Muscle of arm (tissue), 12 donors: ENCODE results near the gene UNC5C. TPM values are rescaled to one million over a fixed set of nuclear protein-coding genes. Genes with fewer than 3 reads are reported as not detected.
A peak's percentile ranks its signal among the peaks of the same experiment; 100 is the strongest.

Experiments
- DNase-seq: peaks from one replicate; pipeline ENCODE4 v3.0.0-alpha.2; 2013
- polyA plus RNA-seq, 12 donors: library from polyadenylated mRNA; unstranded; fragments of 120-200 nt; gene quantifications; one replicate each; pipeline ENCODE4 v1.2.1, GENCODE V29; 2013; ENCODE audit not compliant: insufficient read length in 12 of 12

UNC5C gene
- polyA plus RNA-seq, 12 donors, result 0.53 to 1.4 (median 0.84) TPM; not detected in 1

DNA sequence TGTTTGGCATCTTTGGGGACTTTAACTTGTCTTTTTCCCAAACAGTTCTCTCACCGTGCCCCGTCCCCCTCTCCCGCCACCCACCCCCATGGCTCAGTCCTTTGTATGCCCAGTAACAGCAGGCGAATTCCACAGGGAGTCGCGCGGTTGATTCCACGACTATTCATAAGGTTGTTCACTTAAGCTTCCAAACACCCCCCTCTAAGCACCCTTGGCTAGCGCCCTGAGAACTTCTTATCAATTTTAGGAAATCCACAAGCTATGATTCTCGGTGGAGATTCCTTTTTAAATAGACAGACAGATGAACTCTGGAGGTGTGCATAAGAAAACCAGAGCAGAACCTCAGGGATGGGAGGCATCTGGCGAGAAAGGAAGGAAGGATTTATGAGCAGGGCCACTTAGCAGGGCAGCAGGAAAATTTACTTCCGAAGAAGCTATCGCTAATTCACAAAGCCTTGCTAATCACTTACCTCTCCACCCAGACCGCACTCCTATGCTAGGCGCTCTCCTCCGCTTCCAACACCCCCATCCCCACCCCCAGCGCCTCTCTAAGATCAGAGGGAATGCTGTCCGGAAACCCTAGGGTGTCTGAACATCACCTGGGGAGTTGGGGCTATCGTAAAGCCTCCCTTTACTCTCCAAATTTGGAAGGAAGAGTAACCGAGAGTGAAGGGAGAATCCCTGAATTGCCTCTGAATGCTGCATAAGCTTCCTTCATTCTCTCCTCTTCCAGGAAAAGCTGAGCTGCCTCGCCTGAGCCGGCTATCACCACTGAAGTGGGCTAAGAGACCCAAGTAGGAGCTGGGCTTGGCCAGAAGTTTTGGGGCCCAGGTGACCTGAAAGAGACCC is 1.7 kb downstream of the UNC5C start:
- peak; percentile 7 for DNase-seq

DNA sequence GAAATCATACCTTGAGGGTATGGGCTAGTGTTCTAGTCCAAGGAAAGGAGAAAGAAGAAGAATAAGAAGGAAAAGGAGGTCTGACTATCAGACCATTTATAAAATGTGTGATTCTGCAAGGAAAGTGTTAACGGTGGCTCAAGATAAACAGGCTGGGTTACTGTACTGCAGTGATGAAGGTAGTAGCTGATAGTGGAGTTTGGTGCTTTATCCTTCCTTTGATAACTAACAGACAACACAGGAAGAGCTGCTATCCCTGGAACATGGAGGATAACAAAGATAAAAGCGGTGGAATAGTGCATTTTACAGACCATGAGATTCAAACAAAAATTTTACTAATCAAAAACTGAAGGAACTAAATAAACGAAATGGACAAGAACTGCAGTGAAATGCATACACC is 2.6 kb downstream of the UNC5C start:
- no peak for DNase-seq

DNA sequence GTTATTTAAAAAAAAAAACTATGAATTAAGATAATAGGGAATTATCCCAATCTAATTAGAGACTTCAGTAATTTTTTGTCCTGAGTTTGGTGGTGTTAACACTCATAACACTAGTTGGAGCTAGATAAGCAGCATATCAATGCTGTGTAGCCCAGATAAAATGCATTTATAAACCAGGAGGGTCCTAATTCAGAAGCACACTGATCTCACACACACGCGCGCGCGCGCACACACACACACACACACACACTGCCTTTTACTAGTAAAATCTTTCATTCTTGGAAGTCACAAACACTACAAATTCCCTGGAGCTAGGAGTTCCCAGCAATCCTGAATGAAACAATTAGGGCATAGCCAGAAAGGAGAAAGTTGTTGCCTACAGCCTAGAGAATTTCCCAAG is 3.2 kb downstream of the UNC5C start:
- no peak for DNase-seq

DNA sequence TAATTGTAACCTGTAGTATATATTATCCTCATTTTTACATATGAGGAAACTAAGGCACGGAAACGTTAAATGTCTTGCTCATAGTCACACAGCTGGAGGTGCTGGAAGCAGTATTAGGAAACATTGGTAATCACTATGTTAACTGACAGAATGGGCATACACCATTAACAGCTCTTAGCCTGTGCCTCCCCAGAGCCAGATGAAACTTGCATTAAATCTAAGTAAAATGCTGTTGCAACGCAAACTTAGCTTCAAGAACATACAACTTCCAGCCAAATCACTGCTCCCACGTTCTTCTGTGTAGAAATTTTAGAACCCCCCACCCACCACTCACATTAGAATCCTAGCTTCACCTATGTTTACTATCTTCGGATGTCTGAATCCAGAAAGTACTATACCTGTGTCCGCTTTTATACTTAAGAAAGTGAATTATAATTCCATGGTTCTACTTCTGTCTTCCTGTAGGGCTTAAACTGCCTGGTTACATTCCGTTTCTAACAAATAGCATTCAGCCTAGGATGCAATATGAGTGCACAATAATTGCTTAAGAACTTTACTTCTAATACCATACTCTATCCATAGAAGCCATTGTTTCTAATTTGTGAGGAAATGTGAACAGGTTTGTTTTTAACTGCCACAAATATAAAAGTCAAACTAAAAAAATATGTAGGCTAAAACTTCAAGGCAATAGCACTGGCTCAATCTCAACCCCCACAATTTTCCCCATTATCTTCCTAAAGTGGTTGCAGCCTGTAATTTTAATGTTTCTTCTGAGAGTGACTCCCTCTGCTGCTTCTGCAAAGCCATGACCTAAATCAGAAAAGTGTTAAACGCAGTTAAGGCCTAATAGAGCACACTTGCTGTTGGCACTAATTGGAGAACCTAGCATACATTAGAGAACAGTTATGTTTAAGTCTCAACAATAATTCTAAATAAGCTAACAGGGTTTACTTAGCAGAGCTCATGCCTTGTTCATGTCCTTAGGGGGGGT is 4.4 kb downstream of the UNC5C start:
- no peak for DNase-seq

DNA sequence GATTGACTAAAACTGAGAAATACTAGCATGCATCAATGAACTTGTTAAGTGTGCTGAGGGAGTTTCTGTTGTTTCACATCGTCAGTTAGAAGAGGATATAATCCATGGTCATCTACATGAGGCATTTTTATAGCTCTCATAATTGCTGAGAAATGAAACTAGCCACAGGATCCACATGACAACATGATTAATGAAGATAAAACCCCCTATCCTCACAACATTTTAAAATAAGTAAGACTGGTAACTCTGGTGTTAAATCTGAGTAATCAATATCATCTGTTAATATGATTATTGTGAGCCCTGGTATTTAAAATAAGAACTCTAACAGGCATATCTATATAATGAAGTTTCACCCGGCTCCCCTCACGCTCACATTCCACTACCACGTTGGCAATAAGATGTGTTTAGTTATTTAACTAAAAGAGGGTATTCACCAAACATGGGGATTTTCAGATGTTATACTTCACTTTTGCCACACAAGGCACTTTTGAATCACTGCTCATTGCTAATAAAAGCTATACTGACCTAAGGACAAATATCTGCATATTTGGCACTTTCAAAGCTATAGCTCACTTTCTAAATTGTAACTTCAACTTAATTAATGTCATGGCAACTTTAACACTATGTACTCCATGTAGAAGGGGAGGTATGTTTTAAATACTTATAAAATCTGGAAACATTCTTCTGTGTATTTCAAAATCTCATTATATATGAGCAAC is 6.7 kb downstream of the UNC5C start:
- no peak for DNase-seq

DNA sequence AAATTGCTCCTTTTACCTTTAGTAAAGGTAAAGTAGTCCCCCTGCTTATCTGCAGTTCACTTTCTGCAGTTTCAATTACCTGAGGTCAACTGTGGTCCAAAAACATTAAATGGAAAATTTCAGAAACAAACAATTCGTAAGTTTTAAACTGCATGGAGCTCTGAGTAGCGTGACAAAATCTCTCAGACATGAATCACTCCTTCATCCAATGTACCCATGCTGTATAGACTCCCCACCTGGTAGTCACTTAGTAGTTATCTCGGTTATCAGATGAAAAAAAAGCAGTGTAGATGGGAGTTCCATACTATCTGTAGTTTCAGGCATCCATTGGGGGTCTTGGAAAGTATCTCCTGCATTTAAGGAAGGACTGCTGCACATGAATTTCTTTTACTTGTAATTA is 7.7 kb downstream of the UNC5C start:
- DNase-seq, result no peak

DNA sequence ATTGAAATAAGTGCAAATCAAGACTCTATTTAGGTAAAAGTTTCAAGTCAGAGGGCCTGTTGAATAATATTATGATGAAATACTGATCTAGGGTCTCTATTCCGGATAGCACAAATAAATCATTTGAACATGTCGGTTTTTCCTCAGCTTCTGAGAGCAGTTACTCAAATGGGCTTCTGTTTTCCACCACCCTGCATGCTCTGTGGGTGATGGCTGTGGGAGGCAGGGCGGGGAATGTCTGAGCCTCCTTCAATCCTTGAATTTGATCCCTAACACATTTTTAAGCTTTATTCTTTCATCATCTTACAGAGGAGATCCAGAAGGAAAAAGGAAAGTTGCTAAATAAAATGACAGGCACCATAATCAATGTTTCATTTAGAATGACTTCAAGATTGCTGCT is 8.5 kb downstream of the UNC5C start:
- DNase-seq, result no peak

DNA sequence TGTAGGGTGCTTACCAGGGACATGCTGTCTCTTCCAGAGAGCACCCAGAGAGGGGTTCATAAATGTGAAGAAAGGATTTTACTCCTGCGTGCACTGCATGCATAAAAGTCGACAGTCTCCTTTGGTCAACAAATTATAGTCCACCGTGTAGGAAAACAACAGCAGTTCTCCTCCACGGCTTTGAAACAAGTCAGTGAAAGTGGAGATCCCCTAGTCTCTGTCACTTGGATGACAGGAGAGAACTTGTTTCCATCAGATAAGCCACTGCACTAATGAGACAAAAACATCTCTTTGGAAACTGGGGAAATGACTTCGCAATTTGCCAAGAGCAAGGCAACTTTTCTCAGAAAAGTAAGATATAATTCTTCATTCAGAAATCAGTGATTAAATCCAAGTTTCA is 9.7 kb downstream of the UNC5C start:
- DNase-seq, result no peak

DNA sequence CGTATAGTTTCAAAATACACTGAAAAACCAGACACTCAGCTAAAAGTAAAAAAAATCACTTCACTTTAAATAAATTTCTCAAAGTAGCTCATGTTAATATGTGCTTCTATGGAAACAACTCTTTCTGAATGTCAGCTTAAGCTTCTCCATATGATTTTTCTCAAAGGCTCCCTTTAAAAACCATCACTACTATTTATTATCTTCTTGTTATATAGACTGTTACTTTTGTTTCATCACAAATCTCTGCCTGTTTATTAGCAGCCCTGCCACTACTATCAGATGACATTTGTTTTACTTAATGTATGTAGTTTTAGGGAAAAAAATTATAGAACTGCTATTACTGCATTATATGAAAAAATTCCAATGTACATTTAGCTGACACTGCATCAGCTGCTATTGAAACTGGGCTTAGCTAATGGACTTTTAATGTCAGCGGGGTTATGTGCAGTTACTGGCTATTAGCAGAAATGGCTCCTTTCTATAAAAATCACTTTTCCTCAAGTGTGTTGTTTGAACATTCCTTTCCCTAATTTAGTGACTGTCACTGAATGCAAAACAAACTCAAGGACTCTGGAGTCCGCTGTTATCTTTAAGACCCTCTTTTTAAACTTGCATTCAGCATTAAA is 10.8 kb downstream of the UNC5C start:
- no peak for DNase-seq

DNA sequence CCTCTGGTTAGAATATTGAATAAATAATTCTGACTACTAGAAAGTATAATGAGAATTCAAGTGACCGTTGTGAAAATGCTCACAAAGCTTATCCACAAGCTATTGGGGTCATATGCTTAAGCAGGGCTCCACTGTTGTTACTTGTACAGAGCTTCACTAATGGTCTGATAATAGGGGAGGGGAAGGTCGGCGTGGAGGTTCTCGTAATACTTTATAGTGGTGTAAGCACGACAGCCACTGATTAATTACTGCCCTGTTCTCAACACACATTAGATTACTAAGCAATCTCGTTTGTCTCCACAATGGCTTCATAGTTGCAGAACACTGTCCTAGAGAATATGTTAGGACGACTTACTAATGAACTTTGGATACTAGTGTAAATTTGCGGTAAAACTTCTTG is 11.6 kb downstream of the UNC5C start:
- DNase-seq, result no peak

DNA sequence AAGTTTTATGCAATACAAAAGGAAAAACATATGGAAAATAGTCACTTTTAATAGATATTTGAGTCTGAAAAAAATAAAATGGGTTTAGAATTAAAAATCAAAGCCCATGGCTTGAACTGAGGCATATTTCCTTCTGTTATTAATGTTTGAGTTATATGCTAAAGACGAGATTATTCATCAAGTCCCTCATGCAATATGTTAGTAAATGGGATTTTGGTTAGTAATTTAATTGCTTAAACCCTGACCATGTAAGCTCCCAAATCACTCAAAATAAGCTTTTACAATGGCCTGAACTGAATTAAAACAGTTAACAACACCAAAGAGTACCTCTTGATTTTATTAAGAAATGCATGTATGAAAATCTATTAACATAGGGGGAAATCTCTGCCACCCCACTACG is 12.1 kb downstream of the UNC5C start:
- DNase-seq, result no peak

DNA sequence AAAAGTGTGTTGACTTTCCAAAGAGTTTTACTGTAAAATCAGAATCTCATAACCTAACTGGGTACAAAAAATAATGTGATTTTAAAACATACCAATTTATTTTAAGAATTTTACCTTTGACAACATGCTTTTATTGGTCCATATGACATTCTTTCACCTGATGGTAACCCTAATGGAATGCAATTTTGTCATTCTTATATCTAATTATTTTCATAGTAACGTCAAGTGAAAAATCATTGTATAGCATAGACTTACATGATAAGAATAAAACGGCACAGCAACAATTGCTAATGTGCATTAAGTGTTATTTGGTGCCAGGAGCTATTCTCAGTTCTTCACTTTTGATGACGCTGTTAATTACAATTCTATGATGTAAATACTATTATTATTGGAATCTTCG is 13.6 kb downstream of the UNC5C start:
- DNase-seq, result no peak

DNA sequence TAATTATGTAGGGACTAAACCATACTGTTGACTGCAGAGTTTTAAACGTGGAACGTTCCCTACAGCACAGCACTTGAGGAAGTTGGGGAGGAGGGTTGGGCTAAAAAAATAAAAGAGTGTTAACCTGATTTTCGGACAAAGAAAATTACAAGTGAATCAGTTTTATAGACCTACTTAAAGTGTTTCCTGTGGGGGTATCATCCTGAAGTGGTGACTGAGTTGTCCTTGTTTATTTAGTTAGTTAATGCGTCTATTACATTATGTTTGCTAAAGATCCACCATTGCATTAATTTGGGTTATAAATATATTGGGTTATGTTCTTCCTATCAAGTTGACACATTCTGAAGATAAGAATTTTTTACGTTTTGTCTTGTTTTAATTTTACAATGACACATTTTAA is 14.7 kb downstream of the UNC5C start:
- DNase-seq, result no peak

DNA sequence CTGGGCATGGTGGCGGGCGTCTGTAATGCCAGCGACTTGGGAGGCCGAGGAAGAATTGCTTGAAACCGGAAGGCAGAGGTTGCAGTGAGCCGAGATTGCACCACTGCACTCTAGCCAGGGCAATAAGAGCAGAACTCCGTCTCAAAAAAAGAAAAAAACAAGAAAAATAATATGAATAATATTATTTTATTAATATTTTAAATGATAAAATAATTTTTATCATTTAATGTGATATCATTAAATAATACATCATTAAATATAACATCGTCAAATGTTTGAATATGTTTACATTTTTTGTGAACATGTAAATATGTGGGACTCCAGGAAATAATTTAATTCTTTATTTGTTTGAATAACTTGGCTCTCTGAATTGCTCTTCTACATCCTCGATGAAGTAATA is 15.5 kb downstream of the UNC5C start:
- no peak for DNase-seq

DNA sequence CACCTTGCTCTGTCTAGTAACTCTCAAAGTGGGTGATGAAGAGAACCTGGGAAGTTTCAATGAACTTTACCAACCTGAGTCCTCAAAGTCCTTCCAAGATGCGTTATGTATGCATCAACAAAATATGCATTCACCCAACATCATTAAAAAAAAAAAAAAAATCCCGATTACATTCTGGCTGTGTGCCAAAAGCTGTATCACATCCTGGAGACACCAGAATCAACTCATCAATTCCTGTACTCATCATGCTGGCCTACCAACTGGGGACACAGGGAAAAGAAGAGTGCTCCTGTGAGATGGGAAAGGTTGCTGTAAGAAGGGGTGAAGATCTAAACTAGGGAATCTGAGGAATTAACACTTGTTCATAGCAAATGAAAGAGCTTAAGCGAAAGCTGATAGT is 16.5 kb downstream of the UNC5C start:
- DNase-seq, result no peak

DNA sequence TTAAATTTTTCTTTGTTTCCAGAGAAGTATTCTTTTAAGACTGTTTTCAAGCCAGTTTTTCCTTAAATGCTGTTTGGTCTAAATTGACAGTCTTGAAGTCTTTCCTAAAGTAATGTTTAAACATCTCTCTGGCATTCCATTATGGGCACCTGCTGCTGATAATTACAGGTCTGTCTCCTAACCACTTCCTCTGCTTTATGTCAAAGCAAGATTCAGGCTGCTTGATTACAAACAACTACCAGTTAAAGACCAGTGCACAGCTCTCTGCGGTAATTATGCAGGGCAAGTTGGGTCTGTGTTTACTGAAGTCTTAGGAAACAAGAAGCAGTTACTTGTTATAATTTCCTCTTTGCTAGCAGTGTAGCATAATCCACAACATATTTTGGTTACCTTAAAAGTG is 17.6 kb downstream of the UNC5C start:
- DNase-seq, result no peak

DNA sequence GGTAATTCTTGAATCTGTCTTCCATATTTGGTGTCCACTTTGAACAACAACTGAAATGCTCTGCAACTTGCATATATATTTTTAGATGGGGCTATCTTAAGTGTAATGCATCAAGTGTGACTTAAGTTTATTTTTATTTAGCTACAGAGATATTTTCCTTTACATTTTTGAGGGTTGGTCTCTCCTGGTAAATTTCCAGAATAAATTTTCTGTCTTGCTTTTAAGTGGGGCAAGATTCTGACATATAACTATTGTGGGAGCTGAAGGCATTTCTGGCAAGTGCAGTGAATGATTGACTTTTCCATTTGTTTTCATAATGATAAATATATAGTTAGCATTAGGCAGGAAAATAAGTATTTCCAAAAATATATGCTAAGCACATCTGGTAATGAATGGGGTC is 18.8 kb downstream of the UNC5C start:
- DNase-seq, result no peak

DNA sequence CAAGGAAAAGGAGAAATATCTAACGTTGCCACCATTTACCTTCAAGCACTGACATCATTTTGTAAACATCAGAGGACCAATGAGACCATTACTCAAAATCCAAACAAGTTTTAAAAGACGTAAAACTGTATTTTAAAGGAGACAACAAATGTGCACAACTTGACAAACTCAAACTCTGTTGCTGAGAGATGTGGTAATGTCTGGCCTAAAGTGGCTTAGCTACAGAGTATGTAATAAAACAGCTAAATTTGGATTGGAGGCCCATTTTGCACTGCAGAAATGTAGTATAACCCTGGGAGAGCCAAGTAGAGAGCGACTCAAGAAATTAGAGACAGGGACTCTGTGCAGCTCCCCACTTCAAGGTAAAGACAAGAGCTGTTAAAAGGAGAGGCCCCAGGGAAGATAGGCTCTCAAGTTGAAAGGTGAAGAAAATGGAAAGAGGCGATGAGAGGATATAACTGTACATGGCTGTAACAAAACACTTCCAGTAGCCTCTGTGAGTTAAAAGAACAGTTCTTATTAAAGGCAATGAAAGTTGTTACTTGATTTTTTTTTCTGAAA is 20.3 kb downstream of the UNC5C start:
- DNase-seq, result no peak

DNA sequence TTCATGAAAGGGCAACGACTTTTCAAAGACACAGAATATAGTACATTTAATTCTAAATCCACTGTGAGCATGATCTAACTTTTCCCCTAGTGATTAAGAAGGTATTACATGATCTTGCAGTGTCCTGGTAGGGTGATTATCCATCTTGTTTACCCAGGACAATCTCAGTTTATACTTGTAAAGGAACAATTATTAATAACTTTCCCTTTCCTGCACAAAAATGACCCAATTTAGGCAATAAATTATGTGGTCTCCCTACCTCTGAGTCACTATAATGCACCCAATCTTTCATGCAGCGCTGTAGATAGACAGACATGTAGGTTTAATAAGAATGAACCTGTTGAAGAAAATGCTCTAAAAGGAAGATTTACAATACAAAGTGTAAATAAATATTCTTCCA is 22.7 kb downstream of the UNC5C start:
- no peak for DNase-seq

DNA sequence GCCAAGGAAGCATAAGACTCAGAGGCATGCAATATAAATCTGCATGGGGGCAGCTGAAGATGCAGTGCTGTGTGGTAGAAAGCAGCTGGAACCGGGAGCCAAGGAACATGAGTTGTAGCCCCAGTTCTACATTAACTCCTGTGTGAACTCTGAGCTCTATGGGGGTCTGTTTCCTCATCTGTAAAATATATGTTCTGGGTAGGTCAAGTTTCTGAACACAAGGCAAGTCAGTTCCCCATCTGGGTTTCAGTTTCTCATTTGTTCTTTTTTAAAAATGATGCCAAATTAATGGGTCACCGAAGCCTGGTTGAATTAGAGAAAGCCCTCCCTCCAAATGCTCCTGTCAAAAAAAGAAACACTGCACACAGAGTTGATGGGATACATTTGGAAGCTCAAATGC is 24.0 kb downstream of the UNC5C start:
- no peak for DNase-seq

DNA sequence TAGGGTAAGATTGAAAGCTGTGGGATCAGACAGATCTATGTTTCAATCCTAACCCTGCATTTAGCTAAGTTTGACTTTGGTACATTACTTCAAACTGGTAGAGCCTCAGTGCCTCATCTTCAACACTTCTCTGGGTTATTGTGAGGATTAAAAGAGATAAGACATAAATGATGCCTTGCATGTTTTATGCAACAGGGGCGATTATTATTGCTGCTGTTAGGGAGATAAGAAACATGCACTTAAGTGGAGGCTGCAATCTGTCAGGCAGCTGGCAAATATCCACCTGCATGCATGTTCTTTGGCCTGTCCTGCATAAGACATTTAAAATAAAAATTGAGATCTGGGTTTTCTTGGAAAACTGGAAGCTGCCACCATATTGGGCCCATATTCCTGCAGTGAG is 24.6 kb downstream of the UNC5C start:
- DNase-seq, result no peak
